ENCODE results near the gene CCDC9B. TPM values are rescaled to one million over a fixed set of nuclear protein-coding genes. Genes with fewer than 3 reads are reported as not detected.

Gene CCDC9B
- total RNA-seq, 1 donor from 2014 or later: 17.0 TPM

GRCh38 chr15:40365624-40366456 is 25.1 kb upstream of the CCDC9B start:
- no peak for DNase-seq (ENCODE audit: low read depth, low spot score)

GRCh38 chr15:40365016-40365415 is 24.3 kb upstream of the CCDC9B start:
- DNase-seq (ENCODE audit: low read depth, low spot score): no peak

GRCh38 chr15:40364251-40364650 is 23.5 kb upstream of the CCDC9B start:
- no peak for DNase-seq (ENCODE audit: low read depth, low spot score)

- DNase-seq (ENCODE audit: low read depth, low spot score): no peak
Measured at GRCh38 chr15:40363611-40364010, 22.9 kb upstream of the CCDC9B start.

GRCh38 chr15:40361640-40362039 is 20.9 kb upstream of the CCDC9B start:
- no peak for DNase-seq (ENCODE audit: low read depth, low spot score)

- no peak for DNase-seq (ENCODE audit: low read depth, low spot score)
Measured at GRCh38 chr15:40360015-40360414, 19.3 kb upstream of the CCDC9B start.

GRCh38 chr15:40358471-40359353 is 18.0 kb upstream of the CCDC9B start:
- DNase-seq (ENCODE audit: low read depth, low spot score): no peak

GRCh38 chr15:40357723-40358470 is 17.2 kb upstream of the CCDC9B start, which contains the start of gene DISP2:
Gene DISP2 (plus strand): TSS chr15:40358219. CDS start chr15:40358322, 103 bp downstream.
- no peak for DNase-seq (ENCODE audit: low read depth, low spot score)

- DNase-seq (ENCODE audit: low read depth, low spot score): no peak
Measured at GRCh38 chr15:40357246-40357645, 16.5 kb upstream of the CCDC9B start.

- DNase-seq (ENCODE audit: low read depth, low spot score): no peak
Measured at GRCh38 chr15:40355976-40356585, 15.3 kb upstream of the CCDC9B start.

GRCh38 chr15:40354408-40355171 is 13.9 kb upstream of the CCDC9B start:
- DNase-seq (ENCODE audit: low read depth, low spot score): no peak

GRCh38 chr15:40353697-40354096 is 13.0 kb upstream of the CCDC9B start:
- no peak for DNase-seq (ENCODE audit: low read depth, low spot score)

- no peak for DNase-seq (ENCODE audit: low read depth, low spot score)
Measured at GRCh38 chr15:40352281-40352901, 11.7 kb upstream of the CCDC9B start.

- DNase-seq (ENCODE audit: low read depth, low spot score): no peak
Measured at GRCh38 chr15:40349163-40349562, 8.4 kb upstream of the CCDC9B start.

GRCh38 chr15:40348474-40348870 is 7.7 kb upstream of the CCDC9B start:
- DNase-seq (ENCODE audit: low read depth, low spot score): no peak

GRCh38 chr15:40347559-40348473 is 7.1 kb upstream of the CCDC9B start:
- no peak for DNase-seq (ENCODE audit: low read depth, low spot score)

GRCh38 chr15:40346579-40347558 is 6.1 kb upstream of the CCDC9B start:
- no peak for DNase-seq (ENCODE audit: low read depth, low spot score)

All from pulmonary artery endothelial cell (primary cell).